Muscle of back (tissue), 13 donors: ENCODE results near the gene NUP205. TPM values are rescaled to one million over a fixed set of nuclear protein-coding genes. Genes with fewer than 3 reads are reported as not detected.

Experiments
- DNase-seq, 3 donors: peaks; one replicate each; pipeline versions ENCODE4 v3.0.0 to v3.0.0-alpha.2; 2013
- long read RNA-seq, 9 donors: transcript quantifications; one replicate each; lab custom pipeline, GENCODE V29; 2026
- polyA plus RNA-seq, 10 donors: library from polyadenylated mRNA; unstranded; fragments of 120-200 nt; gene quantifications; one replicate each; pipeline ENCODE4 v1.2.1, GENCODE V29; 2013; ENCODE audit not compliant: insufficient read length in 10 of 10

Gene NUP205
- 10 to 100 TPM; 26.7 to 41.7 (median 36.3) TPM for polyA plus RNA-seq
- long read RNA-seq, donor 1, result 0 reads
- long read RNA-seq, donor 2, full-length matches to known transcripts, result 1 of 1 reads
- long read RNA-seq, donor 2, partial matches to known transcripts, result 0 of 1 reads
- long read RNA-seq, donor 2, other reads (novel, unspliced or antisense), result 0 of 1 reads
- long read RNA-seq, donor 3, result 0 reads
- long read RNA-seq, donor 4, result 0 reads
- long read RNA-seq, donor 5, result 0 reads
- long read RNA-seq, donor 6, result 0 reads
- long read RNA-seq, donor 7, partial matches to known transcripts, result 0 of 1 reads
- long read RNA-seq, donor 7, other reads (novel, unspliced or antisense), result 0 of 1 reads
- long read RNA-seq, donor 8, full-length matches to known transcripts, result 2 of 15 reads
- long read RNA-seq, donor 8, partial matches to known transcripts, result 13 of 15 reads
- long read RNA-seq, donor 8, other reads (novel, unspliced or antisense), result 0 of 15 reads
- long read RNA-seq, donor 9, result 0 reads

- peak; percentile 86 to 98 (median 90) for DNase-seq
Measured at GRCh38 chr7:135557455-135558336, at the start of gene NUP205. TSS of gene NUP205 (plus strand) at chr7:135557917. CDS start at chr7:135557945, 28 bp downstream.

DNA sequence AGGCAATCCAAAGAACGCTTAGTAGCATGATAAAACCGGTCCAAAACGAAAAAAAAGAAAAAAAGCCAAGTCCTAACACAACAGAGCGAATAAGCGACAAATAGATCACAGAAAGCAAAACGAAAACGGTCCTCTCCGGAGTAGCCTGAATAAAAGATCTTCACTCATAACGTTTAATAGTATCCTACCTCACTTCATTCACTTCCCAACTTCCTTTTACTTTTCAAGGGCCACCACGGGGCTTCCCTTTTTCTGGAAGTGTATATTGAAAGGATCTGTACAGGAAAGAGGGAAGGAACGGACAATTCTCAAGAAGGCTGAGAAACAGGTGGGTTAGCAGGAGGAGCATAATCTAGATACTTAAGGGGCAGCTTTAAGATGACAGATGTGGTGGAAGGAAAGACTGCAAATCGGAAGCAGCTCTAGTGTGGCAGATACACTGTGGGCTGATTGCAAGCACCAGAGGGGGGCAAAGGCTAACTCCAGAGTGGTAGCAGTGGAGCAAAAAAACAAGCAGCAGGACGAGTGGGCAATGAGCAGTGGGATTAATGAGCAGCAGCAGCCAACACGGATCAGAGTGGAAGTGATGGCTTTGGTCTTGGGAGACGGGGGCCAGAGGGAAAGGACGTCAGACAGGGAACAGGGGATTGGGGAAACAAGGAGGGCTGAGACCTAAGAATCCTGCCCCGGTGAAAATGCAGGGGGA lies 48.7 kb upstream of the NUP205 start:
- DNase-seq, result peak; percentile 22 to 77 (median 38)

DNA sequence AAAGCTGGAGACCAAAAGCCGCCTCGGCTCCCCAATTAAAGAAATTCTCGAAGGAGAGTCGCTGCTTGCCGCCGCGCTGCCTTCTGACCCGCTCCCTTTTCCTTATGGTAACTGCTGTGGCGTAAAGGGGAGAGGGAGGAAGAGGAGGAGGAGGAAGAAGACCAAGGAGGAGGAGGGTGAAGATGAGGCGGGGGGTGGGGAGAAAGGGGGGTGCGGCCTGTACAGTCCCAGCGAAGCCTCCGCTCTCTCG lies 48.2 kb upstream of the NUP205 start:
- DNase-seq, result no peak

DNA sequence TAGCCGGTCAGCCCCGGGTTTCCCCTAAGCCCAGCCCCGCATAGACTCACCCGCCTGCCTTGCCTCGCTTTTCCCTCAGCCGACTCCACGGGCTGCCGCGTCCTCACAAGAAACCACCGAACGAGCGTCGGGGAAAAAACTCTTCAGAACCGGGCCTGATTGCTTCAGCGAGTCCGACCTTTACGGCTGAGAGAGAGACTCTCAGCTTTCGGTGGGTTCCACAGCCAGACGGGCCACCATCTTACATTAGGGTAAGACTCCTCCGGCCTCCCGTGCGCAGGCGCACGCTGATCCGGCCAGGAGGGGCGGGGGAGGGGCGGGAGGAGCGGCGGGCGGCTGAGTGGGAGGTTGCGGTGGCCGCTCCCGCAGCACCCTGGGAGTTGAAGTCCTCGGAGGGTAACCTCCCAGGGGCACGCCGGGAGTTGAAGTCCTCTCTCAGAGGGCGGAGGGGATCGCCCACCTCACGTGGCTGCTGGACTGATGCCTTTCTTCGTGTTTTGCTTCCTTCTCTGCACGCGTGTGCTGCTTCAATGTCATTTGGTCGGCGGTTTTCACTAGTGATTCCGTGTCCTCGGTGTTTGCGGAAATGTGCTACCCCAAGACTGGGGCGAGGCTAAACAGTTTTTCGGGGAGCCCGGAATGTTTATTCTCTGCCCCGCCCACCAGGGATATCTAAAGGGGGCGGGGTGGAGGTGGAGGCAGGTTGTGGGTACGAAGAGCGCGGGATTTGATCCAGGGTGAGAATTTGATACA lies 47.7 kb upstream of the NUP205 start, which contains the start of gene CNOT4:
Gene CNOT4, minus strand, starts transcription at position 264 of the 753 bp plus-strand sequence. CDS start 71,771 bp downstream, outside the sequence.
- DNase-seq, result peak; percentile 96 to 98 (median 98)

- DNase-seq, result peak in 2 of 3 donors; percentile 16 to 23
Measured at GRCh38 chr7:135510592-135511183, 47.0 kb upstream of the NUP205 start.

DNA sequence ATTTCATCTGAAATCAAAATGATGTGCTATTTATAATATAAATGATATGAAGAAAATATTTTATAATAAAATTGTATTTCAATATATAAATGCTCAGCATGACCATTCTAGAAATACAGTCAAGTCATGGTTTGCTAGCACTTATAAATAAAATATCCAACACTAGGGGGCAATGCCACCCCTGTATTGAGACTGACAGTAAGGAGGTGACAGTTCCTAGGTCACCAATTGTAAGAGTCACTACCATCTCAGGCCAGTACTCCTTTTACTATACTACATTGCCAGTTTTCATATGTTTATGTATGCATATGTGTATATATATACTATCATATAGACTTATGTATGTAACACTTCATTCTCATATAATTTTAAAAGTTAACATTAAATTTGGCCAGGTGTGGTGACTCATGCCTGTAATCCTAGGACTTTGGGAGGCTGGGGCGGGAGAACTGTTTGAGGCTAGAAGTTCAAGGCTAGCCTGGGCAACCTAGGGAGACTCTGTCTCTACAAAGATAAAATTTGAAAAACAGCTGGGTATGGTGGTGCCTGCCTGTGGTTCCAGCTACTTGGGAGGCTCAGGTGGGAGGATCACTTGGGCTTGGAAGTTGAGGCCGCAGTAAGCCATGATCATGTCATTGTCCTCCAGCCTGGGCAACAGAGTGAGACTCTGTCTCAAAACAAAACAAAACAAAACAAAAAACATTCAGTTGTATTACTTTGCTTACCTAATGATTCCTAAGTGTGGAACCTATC lies 45.4 kb upstream of the NUP205 start:
- peak; percentile 16 to 40 (median 24) for DNase-seq

- DNase-seq, result no peak
Measured at GRCh38 chr7:135514856-135515255, 42.9 kb upstream of the NUP205 start.

GRCh38 chr7:135517060-135517459 lies 40.7 kb upstream of the NUP205 start:
- no peak for DNase-seq

DNA sequence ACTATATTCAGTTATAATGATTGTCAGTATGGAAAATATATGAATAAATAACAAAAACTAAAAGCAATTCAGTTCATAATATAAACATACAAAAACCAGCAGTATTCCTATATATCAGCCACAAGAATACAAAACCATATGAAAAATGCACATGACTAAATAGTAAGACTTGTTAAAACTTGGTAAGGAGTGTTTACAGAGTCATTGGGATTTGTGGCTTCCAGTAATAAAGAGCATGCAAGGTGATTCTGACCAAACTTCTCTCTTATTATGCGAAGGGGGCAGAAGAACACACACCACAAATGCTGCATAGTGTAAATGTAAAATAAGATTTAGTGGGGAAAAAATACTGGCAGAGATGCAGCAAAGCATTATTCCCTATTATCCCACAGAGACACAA lies 39.0 kb upstream of the NUP205 start:
- DNase-seq, result no peak

DNA sequence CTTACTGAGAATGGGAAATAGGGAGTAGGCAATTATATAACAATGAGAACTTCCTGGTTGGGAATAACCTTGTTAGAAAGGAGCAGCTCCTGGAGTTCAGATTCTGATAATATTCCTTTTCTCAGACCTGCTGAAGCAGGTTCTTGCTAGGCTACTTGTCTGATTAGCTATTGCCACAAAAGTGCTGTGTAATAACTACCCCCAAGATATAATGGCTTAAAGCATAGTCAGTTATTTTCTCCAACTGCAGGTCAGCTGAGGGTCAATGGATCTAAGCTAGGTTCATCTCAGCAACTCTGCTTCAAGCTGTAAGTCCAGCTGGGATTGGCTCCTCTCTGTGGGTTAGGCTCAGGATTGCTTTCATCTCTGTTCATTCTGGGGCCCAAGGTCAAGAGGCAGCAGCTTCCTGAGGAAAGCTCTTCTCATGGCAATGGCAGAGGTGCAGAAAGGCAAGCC lies 38.5 kb upstream of the NUP205 start:
- DNase-seq, result no peak

- DNase-seq, result no peak
Measured at GRCh38 chr7:135519871-135520270, 37.8 kb upstream of the NUP205 start.

DNA sequence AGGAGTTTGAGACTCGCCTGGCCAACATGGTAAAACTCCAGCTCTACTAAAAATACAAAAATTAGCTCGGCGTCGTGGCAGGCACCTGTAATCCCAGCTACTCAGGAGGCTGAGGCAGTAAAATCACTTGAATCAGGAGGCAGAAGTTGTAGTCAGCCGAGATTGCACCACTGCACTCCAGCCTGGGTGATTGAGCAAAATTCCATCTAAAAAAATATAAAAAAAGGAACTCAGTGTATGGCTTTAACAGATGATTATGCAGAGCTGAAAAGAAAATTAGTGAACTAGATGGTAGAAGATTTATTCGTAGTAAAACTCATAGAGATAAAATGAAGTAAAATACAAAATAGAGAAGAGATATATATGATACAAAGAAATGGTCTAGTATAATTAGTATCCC lies 35.2 kb upstream of the NUP205 start:
- DNase-seq, result no peak

DNA sequence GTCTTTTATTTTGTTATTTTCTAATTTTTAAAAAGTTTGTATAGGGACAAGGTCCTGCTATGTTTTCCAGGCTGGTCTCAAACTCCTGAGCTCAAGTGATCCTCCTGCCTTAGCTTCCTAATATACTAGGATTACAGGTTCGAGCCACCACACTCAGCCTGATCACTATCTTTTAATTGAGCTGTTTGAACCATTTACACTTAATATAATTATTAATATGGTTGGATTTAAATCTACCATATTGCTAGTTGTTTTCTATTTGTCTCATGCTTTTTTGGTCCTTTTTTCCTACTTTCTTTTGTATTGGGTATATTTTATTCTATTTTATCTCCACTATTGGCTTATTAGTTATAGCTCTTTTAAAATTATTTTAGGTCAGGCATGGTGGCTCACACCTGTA lies 34.6 kb upstream of the NUP205 start:
- no peak for DNase-seq

- DNase-seq, result no peak
Measured at GRCh38 chr7:135525426-135525825, 32.3 kb upstream of the NUP205 start.

DNA sequence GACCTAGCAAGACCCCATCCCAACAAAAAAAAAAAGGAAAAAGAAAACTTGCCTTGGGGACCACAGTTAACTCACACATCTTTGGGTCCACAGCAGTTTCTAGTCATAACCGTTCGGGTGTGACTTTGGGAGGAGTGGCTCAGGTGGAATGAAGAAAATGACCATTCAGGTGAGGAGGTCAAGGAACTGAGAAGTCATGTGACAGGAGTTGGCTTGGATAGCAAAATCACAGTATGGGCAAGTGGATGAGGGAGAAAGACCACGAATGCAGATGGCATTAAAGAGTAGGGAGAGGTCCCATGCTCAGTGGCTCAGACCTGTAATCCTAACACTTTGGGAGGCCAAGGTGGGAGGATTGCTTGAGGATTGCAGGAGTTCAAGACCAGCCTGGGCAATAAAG lies 30.7 kb upstream of the NUP205 start:
- no peak for DNase-seq

DNA sequence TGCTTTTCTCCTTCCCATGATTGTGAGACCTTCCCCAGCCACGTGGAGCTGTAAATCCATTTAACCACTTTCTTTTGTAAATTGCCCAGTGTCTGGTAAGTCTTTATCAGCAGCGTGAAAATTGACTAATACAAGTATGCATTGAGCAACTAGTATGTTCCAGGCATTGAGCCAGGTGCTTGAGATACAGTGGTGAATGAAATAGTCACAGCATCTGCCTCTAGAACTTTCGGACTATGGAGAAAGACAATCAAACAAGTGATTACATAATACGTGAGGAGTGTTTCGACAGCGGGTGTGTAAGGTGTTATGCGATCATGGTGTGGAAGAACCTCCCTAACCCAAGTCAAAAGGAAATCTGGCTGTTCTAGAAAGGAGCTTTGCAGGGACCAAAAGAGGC lies 21.6 kb upstream of the NUP205 start:
- DNase-seq, result no peak

GRCh38 chr7:135537453-135537852 lies 20.3 kb upstream of the NUP205 start:
- no peak for DNase-seq

DNA sequence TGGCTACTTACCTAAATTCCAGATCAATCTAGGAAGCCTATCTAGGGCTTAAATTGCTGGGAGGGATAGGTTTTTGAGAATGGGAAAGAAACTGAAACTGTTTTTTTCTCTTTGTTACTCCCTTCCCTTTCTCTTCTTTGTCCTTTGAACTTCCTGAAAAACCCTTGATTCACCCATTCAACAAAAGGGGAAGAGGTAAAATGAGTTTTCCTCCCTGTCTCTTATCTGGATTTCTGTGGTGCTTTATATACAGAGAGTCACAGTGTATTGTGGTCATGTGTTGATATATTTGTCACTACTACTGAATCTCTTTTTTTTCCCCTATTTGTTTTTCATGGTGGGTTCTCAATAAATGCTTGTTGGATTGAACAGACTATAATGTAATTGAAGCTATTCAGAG lies 19.8 kb upstream of the NUP205 start:
- no peak for DNase-seq

- peak in 2 of 3 donors; percentile 19 to 35 for DNase-seq
Measured at GRCh38 chr7:135538376-135538775, 19.3 kb upstream of the NUP205 start.

DNA sequence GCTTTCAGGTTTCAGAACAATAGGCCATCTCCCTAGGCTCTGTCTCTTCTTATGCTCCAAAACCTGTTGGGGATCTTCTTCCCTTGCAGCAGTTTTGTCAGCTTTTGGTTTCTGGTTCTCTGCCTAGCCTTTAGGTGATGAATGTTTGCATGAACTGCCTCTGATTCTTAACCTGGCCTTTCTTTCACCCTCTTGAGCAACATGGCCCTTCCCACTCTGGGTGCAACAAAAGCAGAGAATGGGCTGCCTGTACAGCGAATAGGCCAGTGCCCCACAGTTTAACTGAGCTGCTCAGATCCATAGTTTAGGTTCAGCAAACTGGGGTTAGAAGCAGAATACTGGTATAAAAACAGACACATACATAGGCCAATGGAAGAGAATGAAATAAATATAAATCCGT lies 18.1 kb upstream of the NUP205 start:
- DNase-seq, result no peak
